Measurements from ENCODE around the gene SLC18A3.

Gene SLC18A3

DNA sequence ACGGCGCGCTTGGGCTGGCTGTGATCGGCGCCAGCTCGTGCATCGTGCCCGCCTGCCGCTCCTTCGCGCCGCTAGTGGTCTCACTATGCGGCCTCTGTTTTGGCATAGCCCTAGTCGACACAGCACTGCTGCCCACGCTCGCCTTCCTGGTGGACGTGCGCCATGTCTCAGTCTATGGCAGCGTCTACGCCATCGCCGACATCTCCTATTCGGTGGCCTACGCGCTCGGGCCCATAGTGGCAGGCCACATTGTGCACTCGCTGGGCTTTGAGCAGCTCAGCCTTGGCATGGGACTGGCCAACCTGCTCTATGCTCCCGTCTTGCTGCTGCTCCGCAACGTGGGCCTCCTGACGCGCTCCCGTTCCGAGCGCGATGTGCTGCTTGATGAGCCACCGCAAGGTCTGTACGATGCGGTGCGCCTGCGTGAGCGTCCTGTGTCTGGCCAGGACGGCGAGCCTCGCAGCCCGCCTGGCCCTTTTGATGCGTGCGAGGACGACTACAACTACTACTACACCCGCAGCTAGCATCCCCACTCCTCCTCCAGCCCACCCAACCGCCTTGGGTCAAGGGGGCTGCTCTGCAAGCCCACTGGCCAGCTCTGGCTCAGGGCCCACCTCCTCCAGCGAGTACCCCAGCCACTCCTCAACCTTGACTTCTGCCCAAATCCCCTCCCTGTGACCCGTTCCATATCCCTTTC lies 1.9 kb downstream of the SLC18A3 start:
- DNase-seq (ENCODE audit: low read depth), result no peak

DNA sequence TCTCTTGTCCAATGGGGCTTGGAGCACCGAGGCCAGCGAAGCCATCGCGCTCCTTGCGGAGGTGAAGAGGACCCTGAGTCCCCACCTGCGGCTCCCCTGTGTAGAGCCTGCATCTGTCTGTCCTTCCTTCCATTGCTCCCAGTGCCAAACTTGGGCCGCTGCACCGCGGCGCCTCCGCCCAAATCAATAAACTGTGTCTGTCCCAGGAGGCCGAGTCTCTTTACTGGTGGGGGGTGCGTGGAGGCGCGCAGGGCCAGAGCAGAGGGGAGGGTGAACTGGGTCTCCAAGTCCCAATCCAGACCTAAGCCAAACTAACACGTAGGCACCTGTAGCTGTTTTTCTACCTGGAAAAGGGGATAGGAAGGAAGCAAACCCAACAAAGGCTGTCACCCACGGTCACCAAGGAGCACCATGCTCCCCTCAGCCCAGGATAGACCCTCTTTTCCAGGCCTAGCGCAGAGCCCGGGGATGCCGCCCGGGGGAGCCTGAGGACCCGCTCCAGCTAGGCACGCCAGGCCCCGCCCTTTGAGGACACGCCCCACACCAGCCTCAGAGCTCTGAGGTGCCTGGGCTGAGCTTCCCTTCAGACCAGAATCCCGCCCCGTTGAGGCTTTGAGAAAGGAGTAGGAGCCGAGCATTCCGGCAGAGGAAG lies 2.5 kb downstream of the SLC18A3 start:
- no peak for DNase-seq (ENCODE audit: low read depth)

DNA sequence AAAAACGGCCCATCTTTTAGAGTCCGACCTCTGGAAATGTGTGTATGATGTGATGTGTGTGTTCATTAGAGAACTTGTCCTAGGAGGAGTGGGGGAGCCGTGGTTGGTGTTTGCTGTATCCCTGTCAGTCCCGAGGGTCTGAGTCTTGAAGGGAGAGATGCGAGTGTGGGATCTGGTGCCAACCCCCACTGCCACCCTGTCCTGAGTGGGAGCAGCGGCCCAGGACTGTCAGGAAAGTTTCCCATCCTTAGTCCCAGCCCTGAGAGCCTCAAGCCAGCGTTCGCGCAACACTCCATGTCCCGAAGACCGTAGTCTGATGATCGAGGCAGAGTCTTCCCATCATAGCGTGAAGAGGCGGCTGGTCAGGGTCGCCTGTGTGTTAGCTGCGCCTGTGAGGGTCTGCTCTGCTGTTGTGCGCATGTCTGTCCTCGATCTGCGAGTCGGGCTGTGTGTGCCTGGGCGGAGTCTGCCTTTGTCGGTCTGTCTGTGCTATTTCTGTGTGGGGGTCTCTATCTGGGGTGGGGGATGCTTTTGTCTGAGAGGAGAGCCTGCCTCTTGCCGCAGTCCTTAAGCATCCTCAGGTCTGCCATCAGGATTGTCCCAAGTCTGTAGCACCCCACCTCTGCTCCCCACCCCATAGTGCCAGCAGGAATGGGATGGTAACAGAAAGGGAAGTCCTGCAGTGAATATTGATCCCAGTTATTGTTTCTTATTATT lies 3.2 kb downstream of the SLC18A3 start:
- DNase-seq (ENCODE audit: low read depth), result no peak

DNA sequence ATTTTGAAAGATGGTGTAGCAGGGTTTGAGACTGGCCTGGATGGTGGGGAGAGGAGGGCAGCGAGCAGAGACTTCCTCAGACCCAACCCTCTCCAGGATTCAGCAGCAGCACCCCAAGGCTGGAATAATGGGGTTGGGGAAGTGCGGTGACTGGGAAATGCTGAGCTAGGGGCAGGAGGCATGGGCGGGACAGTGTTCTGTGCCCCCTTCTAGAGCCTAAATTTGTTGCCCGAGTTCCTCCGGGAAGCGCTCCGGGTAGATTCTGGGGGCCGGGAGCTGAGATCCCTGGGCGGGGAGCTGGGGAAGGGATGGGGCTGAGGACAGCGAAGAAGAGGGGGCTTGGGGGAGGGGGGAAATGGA lies 3.8 kb downstream of the SLC18A3 start, which contains the start of gene CHAT:
Gene CHAT, plus strand, starts transcription at position 156 of the 360 bp plus-strand sequence. Its CDS starts 153 bp downstream, at position 309.
- no peak for DNase-seq (ENCODE audit: low read depth)

DNA sequence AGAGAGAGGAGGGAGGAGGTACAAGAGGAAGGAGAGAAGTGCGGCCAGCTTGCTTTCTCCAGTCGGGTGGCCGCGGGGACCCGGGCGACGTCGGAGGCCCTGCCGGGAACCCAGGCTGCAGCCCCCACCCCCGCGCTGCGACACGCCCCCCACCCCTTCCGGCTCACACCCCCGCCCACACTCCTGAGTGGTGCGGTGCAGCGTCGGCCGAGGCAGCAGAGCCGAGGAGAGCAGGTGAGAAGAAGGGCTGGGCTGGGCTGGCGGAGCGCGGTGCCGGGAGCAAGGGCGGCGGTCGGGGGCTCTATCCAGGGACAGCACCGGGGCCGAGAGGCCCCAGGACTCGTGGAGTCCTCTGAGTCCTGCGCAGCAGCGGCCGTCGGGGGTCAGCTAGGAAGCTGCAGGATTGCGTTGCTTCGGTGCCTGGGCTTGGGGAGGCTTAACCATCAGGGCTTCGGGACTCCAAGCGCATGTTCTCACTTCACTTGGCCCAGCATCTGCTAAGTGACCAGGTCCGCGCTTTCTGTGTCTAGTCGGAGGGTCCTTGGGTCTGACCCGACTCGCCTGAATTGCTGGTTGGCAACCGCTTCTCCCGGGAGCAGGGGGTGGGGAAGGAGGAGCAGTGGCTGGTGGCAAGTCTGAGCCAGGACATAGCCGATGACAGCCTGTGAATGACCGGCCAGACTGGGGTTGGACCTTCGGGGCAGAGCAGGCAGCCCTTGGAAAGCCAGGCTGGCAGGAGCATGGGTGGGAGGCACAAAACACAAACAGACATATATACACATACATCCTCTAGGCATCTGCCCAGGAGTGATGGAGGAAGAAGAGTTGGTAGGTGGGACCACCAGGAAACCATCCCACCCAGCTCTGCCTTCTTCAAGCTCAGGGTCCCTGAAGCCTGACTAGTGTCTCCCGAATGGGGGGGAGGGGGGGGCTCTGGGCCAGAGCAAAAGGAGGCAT lies 4.4 kb downstream of the SLC18A3 start:
- DNase-seq (ENCODE audit: low read depth), result no peak

DNA sequence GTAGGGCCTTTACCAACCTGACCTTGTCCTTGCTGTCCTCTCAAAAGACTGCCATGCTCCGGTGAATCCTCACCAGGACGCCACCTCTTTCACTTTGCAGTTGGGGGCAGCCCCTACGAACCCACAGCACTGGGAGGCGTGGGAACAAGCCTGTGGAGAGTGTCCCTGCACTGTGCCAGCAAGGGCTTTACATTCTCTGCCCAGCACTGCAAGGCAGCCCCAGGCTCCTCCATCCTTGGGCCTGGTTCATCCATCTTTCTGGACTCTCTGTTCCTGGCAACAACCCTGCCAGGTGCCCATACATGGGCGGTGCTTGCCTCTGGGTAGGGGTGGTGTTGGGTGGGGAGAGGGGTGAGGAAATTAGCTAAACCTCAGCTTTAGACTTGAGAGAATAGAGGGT lies 5.1 kb downstream of the SLC18A3 start:
- no peak for DNase-seq (ENCODE audit: low read depth)

DNA sequence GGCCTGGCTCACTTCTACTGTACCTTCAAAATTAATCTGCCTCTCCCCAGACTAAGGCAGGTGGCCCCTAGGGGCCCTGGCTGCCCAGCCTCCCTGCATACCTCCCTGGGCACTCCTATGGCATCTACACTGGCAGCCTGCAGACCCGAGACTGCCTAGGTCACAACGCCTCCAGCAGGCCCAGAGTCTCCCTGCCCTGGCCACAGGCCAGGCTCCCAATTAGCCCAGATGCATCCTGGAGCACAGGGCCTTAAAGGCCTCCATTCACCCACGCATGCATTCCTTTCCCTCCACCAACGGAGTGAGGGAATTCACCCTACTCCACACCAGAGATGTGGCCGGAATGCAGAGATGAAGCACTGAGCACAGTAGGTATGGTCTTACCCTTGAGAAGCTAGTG lies 5.6 kb downstream of the SLC18A3 start:
- DNase-seq (ENCODE audit: low read depth), result no peak

DNA sequence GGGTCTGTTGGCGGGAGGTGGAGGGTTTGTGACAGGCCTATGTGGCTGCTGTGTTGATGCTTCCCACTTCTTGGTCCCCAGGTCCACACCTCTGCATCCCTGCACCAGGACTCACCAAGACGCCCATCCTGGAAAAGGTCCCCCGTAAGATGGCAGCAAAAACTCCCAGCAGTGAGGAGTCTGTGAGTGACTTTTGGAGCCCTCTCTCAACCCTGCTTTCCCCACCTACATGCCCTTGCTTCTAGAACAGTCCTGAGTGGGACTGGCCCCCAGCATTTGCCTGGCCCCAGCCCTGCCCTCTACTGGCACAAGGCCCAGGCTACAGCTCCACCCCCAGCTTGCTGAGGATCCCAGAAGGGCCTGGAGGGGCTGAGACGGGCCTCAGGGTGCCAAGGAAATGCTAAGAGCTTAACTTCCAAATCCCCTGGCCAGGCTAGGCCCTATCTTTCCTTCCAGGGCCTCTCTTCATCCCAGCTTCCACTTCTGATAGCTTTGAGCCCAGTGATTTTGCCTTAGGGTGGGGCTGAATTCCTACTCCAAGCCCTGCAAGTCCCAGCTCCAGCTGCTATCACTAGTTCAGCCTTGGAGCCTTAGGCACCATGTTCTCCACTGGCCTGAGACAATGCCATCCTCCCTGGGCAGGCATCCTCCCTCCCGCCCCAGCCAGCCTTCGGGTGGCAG lies 6.5 kb downstream of the SLC18A3 start:
- DNase-seq (ENCODE audit: low read depth), result no peak

DNA sequence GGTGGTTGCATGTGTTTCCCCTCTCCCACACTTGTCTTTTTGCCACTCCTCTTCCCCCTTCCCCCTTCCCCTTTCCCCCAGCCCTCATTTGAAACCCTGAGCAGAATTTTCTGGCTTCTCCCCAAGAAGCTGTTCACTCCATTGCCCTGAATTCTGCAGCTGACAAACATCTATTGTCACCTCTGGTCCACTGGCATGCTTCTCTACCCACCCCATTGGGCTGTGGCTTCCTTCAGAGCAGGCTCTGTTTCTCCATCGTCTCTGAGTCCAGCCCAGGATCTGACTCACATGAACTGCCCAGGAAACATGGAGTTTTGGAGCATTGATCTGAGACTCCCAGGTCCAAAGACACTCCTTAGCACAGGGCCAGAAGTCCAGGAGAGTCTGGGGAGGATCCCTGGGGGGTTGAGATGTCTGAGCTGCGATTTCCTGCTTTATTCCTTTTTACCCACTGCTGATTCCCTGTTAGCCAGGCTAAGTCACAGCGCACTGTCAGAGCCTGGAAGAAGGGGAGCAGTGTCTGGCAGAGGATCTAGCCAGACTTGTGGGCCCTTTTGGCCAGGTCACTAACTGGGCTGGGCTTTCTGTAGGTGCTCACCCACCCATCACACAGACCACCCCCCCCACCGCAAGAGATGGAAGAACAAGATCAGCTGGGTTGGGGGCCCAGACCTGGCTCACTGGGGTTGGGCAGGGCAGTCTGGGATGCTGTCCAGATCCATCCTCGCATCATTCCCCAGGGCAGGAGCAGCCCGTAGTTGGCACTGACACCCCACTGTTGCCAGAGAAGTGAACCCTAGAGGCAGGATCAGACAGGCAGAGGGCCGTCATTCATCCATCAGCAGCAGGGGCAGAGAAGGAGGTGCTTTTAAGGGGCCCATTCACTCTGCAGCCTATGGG lies 7.3 kb downstream of the SLC18A3 start:
- DNase-seq (ENCODE audit: low read depth), result no peak

DNA sequence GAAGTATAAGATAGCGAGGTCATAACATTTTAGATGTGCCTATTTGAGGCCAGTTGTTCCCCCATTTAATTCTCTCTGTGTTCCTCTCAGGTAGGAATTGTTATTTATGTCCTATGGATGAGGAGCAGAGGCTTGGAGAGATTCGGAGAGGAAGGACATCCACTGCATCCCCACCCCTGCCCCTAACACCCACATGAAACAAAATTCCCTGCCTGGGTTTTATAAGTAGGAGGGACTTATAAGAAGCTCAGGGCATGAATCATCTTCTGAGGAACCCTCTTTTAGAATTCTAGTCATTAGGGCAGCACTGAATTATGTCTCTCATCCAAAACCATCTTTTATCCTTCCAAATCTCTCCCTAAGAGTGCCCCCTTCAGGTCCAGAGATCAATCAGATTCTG lies 8.7 kb downstream of the SLC18A3 start:
- no peak for DNase-seq (ENCODE audit: low read depth)

DNA sequence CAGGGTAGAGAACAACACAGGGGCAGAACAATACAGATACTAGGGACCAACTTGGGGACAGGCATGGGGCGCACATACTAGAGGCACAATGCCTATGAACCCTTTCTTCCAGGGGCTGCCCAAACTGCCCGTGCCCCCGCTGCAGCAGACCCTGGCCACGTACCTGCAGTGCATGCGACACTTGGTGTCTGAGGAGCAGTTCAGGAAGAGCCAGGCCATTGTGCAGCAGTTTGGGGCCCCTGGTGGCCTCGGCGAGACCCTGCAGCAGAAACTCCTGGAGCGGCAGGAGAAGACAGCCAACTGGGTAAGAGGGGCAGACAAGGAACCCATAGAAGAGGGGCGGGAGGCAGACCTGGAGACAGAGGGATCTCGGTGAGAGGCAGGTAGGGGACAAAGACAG lies 9.5 kb downstream of the SLC18A3 start:
- no peak for DNase-seq (ENCODE audit: low read depth)

DNA sequence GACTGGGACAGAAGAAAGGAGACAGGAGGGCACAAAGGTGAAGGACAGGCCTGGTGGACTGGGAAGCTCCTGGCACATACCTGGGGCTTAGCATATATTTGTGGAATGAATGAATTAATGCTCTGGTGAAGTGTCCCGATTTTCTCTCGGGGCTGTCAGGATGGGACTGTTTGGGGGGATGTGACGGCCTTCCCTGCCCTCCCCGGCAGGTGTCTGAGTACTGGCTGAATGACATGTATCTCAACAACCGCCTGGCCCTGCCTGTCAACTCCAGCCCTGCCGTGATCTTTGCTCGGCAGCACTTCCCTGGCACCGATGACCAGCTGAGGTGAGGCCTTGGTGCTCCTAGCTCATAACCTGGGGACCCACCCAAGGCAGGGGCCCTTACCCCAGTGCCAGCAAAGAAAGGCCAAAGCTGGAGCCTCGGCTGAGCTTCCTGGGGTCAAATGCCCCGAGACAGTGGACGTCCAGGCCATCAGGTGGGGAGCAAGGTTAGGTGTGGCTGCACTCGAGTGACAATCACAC lies 10.2 kb downstream of the SLC18A3 start:
- DNase-seq (ENCODE audit: low read depth), result no peak

DNA sequence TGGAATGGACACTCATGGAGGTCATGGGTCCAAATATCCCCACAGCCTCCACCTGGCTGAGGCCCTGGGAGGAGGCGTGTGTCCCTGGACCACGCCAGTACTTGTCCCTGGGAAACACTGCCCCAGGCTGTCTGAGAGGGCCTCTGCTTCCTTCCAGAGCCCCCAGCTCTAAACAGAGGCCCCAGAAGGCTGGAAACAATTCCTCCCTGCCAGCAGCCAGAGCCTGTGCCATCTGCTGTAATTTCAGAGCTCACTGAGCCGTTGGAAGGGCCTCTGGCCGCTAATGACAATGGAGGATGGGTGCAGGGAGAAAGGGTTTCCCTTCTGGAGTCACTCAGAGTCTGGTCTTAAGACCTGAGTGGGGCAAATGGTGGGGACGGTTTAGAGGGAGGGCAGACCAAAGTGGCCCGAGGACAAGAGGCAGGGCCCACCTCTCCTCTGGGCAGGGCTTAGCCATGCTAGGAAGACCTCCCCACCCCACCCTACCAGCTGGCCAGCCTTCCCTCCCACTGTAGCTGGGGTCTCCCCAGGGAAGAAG lies 10.8 kb downstream of the SLC18A3 start:
- DNase-seq (ENCODE audit: low read depth), result no peak

DNA sequence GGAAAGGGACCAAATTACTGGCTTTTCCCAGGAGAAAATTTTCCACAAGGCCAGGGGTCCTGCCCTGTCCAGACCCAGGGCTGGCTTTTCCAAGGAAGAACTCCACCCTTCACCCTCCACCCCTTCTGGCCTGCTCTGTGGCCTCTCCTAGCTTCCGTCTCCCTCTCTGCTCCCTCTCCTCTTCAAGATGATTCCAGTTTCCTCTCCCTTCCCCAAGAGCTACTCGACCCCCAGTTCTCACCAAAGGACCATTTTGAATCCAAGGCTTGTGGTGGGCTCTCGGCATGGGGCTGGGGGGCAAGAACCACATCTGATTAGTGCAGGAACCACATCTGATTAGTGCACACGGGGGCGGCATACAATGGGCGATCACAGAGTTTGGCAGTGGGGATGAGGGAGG lies 11.5 kb downstream of the SLC18A3 start:
- no peak for DNase-seq (ENCODE audit: low read depth)

DNA sequence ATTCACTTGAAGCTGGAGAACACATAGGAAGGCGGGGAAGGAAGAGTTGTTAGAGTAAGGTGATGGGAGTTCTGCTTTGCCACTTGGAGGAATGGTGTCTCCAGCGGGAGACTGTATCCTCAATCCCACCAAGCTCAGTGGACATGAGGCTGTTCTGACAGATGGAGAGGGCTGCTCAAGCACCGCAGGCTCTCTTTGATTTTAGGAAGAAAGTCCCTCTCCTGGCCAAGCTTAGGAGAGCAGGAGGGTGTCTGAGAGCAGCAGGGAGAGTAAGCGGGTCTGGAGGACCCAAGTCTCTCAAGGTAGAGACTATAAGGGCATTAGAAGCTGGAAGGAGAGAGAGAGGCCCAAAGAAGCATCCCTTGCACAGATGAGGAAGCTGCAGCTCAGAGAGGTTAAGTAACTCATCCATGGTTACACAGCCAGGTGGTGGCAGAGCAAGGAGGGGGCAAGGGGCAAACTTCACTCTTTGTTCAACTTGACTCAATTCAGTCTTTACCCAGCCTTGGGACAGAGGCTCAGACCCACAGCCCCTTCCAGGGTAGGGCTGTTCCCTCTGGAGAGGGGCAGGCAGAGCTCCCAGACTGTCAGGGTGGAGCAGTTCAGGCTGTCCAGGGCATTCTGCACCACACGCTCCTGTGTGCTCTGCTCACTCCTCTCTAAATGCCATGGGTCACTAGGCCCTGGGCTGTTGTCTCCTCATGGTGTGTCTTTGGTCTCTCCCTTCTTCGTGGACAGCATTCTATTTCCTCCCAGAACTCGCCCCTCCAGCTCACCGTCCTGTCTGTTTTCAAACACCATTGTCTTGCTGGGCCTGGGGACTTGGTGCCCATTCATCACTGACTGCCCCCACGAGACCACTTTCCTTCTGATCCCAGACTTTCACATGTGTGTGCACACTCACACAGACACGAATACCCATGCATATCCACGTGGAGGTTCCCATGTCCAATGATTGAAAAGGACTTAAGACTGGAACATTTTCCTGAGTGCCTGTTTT lies 12.6 kb downstream of the SLC18A3 start:
- DNase-seq (ENCODE audit: low read depth), result no peak

DNA sequence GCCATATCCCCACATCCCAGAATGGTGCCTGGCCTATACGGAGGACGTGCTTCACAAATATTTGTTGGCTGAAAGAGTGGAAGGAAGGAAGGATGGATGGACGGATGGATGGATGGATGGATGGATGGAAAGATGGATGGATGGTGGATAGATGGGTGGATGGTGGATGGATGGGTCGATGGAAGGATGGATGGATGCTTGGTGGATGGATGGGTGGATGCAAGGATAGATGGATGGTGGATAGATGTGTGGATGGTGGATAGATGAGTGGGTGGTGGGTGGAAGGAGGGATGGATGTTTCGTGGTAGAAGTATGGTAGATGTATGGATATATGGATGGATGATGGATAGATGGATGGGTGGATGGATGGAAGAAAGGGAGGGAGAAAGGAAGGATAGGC lies 14.5 kb downstream of the SLC18A3 start:
- no peak for DNase-seq (ENCODE audit: low read depth)

DNA sequence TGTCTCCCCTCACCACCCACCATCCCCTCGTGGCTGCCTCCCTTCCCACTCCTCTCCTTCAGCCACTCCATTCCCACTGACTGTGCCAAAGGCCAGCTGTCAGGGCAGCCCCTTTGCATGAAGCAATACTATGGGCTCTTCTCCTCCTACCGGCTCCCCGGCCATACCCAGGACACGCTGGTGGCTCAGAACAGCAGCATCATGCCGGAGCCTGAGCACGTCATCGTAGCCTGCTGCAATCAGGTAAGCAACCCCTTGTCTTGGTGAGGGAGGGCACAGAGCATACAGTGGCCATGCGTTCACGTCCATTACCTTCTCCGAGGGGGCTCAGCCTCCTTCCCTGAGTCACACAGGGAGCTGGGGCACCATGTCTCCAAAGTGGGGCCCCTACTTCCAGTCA lies 15.3 kb downstream of the SLC18A3 start:
- DNase-seq (ENCODE audit: low read depth), result no peak

DNA sequence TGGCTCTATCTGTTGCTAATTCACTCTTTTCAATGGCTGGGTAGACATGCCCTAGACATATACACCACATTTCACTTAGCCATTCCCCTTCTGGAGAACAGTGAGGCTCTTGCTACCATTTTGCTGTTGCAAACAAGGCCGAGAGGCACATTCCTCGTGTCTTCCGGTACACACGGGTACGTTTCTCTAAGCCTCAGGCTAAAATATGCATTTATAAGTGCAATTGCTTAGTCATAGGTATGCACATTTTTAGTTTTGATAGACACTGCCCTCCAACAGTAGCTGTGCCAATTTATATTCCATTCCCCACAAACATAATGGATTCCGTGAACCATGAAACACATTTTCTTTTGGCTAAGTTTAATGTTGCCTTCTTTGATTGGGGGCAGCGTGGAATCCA lies 16.9 kb downstream of the SLC18A3 start:
- DNase-seq (ENCODE audit: low read depth), result no peak

Data from non-pigmented ciliary epithelial cell (primary cell).